MCF 10A (cell line): ENCODE measurements around the gene PHACTR3. TPM values are rescaled to one million over a fixed set of nuclear protein-coding genes. Genes with fewer than 3 reads are reported as not detected.

ENCODE experiments used
- BruUV-seq: library from RNA; stranded (reverse); fragments of 400-500 nt; replicated peaks from 2 replicates; lab custom pipeline; 2021; lab: Mats Ljungman, UMichigan
- CTCF ChIA-PET: fragments of 300-600 bp; sonication (Branson Sonifier 250); formaldehyde crosslinking; extraction: SDS; loops from one replicate; lab custom pipeline; 2021; ENCODE audit warnings: antibody characterized with exemption, inconsistent platforms; lab: Yijun Ruan, JAX
- POLR2A ChIA-PET: fragments of 300-600, 350-650 bp; sonication (Branson Sonifier 250); formaldehyde crosslinking; extraction: SDS; loops from one replicate; lab custom pipeline; 2020; ENCODE audit warnings: antibody characterized with exemption, inconsistent platforms; lab: Yijun Ruan, JAX
- DNase-seq: peaks from one replicate; pipeline ENCODE4 v3.0.0-alpha.2; 2018; ENCODE audit not compliant: unreplicated experiment
- H3K27ac Mint-ChIP-seq: one replicate; pipeline ENCODE4 v1.8.0; 2022; ENCODE audit warnings: mild to moderate bottlenecking, low read depth, mixed read lengths; ENCODE audit not compliant: unreplicated experiment
- H3K27me3 Mint-ChIP-seq: one replicate; pipeline ENCODE4 v1.8.0; 2022; ENCODE audit warnings: mixed read lengths; ENCODE audit not compliant: insufficient read depth, unreplicated experiment
- H3K36me3 Mint-ChIP-seq: one replicate; pipeline ENCODE4 v1.8.0; 2022; ENCODE audit warnings: mild to moderate bottlenecking, moderate library complexity, mixed read lengths; ENCODE audit not compliant: insufficient read depth, unreplicated experiment
- H3K4me1 Mint-ChIP-seq: one replicate; pipeline ENCODE4 v1.8.0; 2022; ENCODE audit warnings: mixed read lengths; ENCODE audit not compliant: insufficient read depth, unreplicated experiment
- H3K4me3 Mint-ChIP-seq: one replicate; pipeline ENCODE4 v1.8.0; 2022; ENCODE audit warnings: mild to moderate bottlenecking, moderate library complexity, mixed read lengths; ENCODE audit not compliant: unreplicated experiment
- H3K9me3 Mint-ChIP-seq: one replicate; pipeline ENCODE4 v1.8.0; 2022; ENCODE audit warnings: mixed read lengths; ENCODE audit not compliant: unreplicated experiment
- CTCF ChIP-seq: fragments of 200-600 bp; IDR thresholded peaks from one replicate; pipeline ENCODE4 v1.8.0; 2022; ENCODE audit warnings: antibody characterized with exemption, mild to moderate bottlenecking; ENCODE audit not compliant: unreplicated experiment
- intact Hi-C: fragments of 100-400 bp; cut with micrococcal nuclease; formaldehyde crosslinking; loops from 2 replicates; pipeline ENCODE4 v1.14.1; 2022
- total RNA-seq: library from RNA; stranded (reverse); gene quantifications from 2 replicates; pipeline ENCODE4 v1.2.3, GENCODE V29; 2022

The PHACTR3 gene
- total RNA-seq, 1 experiment from 2014 or later = 22.8 TPM

GRCh38 chr20:59825944-59826759 lies 221.8 kb downstream of the PHACTR3 start:
- BruUV-seq = no TSS peak
- POLR2A ChIA-PET = interaction anchor here (0.6 to 6.9 kb wide), 14 partner anchors 8 to 1124 kb away, joined by 3 to 94 read pairs (median 4); partner anchors contain the start of genes FAM217B and PPP1R3D
- peak; percentile 83 for DNase-seq
- no peaks in the 10 kb centered on the region for H3K27me3 Mint-ChIP-seq
- peak overlapping the region; percentile 44 for H3K27ac Mint-ChIP-seq
- CTCF ChIA-PET = interaction anchor here (0.8 to 4.4 kb wide), 8 partner anchors 9 to 114 kb away, joined by 3 to 28 read pairs (median 5); partner anchors contain the start of genes FAM217B and PPP1R3D
- intact Hi-C loops = no loop called here
- TF ChIP-seq CTCF = no peak
- H3K4me1 Mint-ChIP-seq = peaks cover 65% of the 10 kb centered on the region
- H3K9me3 Mint-ChIP-seq = no peaks in the 10 kb centered on the region
- H3K36me3 Mint-ChIP-seq = no peaks in the 10 kb centered on the region
- H3K4me3 Mint-ChIP-seq = peak overlapping the region; percentile 17

DNA sequence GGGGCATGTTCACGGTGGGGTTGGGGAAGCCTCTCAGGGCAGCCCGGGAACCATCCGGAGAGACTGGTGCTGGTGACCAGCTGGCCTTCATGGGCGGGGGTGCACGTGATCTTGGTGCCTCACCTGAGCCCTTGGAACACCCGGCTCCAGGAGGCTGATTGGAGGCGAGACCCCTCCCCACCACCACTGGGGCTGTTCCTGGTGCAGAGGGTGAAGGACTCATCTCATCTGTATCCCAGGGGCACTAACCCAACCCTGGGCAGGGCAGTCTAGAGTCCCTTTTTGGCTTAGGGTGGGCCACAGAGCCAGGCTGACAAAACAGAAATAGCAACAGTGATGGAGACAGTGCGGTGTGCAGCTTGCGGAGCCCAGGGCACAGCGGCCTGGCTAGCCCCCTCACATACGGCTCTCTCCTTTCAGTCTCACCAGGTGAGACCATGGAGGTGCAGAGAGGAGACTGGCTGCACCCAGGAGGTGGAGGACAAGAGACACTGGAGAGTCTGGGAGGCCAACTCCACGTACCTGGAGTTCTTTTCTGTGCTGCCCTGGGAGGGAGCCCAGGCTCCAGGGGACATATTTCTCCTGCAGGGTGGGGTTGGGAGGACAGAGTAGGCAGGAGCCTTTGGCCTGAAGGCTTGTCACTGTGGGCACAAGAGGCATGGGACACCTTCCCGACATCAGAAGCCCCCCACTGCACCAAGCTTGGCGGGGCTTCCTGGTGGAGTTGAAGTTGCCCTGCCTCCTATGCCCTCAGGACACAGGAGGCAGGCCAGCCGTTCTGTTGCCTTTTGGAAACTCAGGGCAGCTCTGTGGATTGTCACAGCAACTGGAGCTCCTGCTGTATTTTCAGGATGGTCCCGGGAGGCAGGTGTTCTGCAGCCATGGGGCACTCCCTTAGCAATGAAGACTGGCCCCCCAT lies 223.1 kb downstream of the PHACTR3 start:
- no peaks in the 10 kb centered on the region for H3K36me3 Mint-ChIP-seq
- intact Hi-C loops = no loop called here
- H3K27me3 Mint-ChIP-seq = no peaks in the 10 kb centered on the region
- BruUV-seq = no TSS peak
- peak overlapping the region; percentile 44 for H3K27ac Mint-ChIP-seq
- ChIA-PET POLR2A (interaction anchor here (0.9 to 6.9 kb wide), 6 partner anchors 10 to 113 kb away, joined by 3 to 94 read pairs (median 4); partner anchors contain the start of genes FAM217B and PPP1R3D), CTCF (interaction anchor here (0.6 to 31.9 kb wide), 7 partner anchors 19 to 503 kb away, joined by 3 to 929 read pairs (median 5); partner anchors contain the start of genes FAM217B and PPP1R3D)
- H3K4me3 Mint-ChIP-seq = peak overlapping the region; percentile 17
- no peak for DNase-seq
- H3K9me3 Mint-ChIP-seq = no peaks in the 10 kb centered on the region
- TF ChIP-seq CTCF = no peak
- peaks cover 63% of the 10 kb centered on the region for H3K4me1 Mint-ChIP-seq

DNA sequence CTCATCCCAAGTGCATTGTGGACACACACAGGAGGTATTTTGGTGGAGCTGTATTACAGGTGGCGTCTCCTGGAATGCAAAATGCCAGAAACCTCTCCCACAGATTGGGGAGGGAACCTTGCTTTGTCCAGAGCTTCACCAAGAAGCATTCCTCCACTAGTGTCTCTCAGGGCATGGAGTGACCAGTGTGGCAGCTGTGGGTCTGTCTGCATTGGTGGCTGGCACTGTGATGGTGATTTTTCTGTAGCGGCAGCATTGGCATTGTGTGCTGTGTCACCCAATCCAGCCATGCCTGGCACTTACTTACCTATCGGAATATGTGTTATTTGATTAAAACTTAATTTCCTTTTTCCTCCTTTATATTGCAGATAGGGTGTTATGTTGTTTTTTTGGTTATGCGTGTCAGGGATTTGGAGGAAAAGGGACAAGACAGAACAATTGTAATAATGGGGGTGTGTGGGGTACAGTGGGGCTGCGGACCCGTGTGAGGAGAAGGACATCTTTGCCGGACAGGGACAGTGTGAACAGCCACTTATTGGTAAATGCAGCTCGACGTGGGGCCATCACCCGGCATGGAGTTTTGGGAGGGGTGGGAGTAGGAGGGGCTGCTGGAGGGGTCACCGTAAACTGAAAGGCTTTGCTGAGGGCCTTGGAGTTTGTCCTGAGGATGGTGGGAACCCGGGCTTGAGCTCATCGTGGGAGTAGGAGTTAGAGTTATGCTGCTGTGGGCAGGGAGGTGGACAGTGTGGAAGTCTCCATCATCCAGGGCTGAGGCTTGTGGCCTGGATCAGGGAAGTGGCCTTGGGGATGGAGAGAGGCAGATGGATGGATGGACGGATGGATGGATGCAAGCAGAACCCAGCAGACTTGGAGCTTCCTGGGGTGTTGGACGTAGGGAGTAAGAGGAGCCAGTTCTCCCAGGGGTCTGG lies 224.0 kb downstream of the PHACTR3 start:
- ChIA-PET POLR2A (interaction anchor here (1.2 to 6.9 kb wide), 3 partner anchors 9 to 21 kb away, joined by 4 to 94 read pairs (median 5); no protein-coding TSS in a partner anchor), CTCF (interaction anchor here (0.7 to 31.9 kb wide), 7 partner anchors 9 to 222 kb away, joined by 3 to 929 read pairs (median 4); no protein-coding TSS in a partner anchor)
- intact Hi-C loops = no loop called here
- Mint-ChIP-seq H3K4me3 (no peak overlapping the region), H3K27me3 (no peaks in the 10 kb centered on the region), H3K27ac (peak overlapping the region; percentile 44), H3K9me3 (no peaks in the 10 kb centered on the region), H3K4me1 (peaks cover 64% of the 10 kb centered on the region), H3K36me3 (no peaks in the 10 kb centered on the region)
- no TSS peak for BruUV-seq
- TF ChIP-seq CTCF = no peak
- DNase-seq = no peak
